ENCODE data around the gene CLGN.
"Not testable (repeated sequence)": the region's sequence is repeated elsewhere in the genome, so short reads cannot be mapped to it uniquely, and the experiment has no call there.

CLGN gene, protein sequence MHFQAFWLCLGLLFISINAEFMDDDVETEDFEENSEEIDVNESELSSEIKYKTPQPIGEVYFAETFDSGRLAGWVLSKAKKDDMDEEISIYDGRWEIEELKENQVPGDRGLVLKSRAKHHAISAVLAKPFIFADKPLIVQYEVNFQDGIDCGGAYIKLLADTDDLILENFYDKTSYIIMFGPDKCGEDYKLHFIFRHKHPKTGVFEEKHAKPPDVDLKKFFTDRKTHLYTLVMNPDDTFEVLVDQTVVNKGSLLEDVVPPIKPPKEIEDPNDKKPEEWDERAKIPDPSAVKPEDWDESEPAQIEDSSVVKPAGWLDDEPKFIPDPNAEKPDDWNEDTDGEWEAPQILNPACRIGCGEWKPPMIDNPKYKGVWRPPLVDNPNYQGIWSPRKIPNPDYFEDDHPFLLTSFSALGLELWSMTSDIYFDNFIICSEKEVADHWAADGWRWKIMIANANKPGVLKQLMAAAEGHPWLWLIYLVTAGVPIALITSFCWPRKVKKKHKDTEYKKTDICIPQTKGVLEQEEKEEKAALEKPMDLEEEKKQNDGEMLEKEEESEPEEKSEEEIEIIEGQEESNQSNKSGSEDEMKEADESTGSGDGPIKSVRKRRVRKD

DNA sequence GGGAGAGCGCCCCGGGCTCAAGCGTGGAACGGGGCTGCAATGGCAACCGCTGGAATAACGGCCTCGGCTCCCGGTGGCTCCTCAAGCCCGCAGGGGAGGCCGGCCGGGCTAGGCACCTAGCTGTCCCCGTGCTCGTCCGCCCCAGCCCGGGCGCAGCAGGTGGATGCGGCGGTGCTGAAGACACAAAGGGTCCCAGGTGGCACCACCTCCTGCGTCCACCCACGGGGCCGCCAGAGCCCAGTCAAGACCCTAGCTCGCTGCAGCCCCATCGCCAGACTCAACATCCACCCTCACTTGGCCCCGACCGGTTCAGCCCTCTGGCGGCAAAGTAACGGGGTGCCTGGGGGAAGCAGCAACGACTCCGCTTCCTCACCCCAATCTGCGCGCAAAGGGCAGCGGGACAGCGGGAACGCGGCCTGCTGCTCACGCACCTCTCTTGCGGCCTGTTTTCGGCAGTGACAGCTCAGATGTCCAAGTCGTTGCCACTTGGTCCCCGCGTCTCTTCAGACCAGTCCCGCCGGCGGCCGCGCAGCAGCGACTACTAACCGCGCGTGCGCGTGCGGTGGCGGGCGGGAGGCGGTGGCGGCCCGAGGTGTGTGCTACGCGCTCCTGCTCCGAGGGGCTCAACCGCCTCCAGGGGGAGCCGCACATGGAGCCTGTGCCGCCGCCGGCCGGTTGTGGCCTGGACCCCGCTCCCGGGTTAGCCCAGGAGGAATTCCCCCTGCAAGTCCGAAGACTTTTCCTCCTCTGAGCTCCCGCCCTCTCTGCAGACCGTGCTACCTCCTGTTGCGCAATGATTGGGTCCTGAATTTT lies at the start of gene CLGN:
Gene CLGN, minus strand, starts transcription at position 543 of the 813 bp plus-strand sequence. CDS start 14,570 bp downstream, outside the sequence.
- peak; percentile 49 for DNase-seq (ENCODE audit: low spot score)

DNA sequence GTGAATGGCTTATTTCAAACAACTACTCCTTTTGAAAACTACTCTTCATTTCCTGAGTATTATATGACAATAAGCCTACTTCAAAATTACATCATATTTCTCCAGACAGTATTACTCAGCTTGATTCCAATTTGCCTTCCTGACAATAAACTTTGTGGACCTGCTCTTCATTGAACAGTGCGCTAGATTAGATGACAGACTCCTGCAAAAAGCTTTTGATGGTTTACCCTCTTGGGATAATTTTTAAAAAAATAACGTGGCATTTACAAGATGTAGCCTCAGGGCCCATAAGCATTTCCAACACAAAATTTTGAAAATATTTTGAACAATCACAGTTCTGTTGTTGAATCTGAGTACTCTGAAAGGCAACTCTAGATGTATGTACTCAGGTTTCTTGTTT lies 44.7 kb upstream of the CLGN start:
- DNase-seq (ENCODE audit: low spot score): no peak

DNA sequence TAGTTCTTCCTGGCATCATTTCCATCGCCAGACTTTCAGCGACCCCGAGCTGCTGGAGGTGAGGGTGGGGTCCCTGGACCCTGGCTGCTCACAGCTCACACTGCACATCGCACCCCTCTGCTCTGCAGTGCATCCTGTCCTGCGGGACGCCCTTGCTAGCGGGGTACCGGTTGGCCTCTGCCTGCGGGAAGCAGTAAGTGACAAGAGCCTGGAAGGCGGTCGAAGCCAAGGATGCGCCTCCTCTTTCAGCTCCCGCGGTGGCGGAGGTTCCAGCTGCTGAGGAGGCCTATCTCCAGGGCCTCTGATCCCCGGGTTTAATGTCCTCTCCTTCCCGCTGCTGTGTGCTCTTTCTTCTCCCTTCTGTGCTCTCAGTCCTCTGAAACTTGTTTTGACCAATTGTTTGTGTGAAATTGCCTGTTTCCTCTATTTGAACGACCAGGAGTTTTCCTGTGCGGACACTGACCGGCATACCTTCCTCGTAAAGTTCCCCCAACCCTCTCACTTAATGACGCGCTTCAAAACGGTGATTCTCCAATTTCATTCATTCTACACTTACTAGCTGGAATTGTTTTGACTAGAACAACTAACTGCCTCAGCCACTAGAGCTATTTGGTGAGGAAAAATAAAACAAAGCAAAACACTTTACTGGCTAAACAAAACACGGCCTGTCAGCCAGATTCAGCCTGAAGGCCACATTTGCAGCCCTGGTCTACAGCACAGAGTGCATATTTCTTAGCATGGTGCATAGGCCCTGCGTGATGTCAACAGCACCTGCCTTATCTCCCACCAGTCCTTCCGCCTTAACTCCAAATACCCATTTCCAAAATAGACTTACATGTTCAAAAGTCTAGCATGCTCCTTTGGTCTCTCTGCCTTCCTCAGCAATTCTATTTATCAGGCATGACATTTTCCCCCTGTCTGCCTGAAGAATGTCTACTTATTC lies 42.6 kb upstream of the CLGN start:
- no peak for DNase-seq (ENCODE audit: low spot score)

DNA sequence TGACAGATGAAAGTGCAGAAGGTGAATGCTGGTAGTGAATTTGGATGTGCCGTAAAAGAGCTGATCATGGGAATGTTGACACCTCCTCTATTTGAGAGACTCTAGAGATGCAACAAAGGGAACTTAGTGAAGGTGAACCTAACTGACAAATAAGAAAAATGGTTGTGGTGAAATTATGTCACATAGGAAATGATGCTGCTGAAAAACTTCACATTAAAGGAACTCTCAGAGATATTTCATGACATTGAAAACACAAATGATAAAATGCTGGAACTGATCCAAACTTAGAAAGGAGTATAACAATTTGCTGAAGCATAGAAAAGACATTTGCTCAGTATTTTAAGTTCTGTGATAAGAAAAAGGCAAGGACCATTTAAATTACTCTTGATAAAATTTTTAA lies 38.7 kb upstream of the CLGN start:
- no peak for DNase-seq (ENCODE audit: low spot score)

DNA sequence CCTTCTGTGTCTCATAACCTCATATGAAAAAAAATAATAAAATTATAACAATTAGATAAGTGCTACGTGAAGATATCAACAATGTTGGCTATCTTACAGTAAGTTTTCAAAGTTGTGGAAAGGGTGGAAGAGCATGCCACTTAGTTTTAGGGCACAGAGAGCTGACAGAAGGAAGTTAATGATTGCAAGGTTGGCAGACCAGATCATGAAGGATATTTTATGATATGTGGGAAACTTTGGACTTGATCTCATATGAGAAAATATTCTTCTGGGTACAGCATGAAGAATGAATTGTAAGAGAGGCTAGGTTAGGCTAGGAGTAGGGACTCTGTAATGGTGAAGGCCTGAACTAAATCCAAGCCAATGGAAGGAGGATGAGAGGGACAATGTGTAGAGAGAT lies 36.2 kb upstream of the CLGN start:
- no peak for DNase-seq (ENCODE audit: low spot score)

DNA sequence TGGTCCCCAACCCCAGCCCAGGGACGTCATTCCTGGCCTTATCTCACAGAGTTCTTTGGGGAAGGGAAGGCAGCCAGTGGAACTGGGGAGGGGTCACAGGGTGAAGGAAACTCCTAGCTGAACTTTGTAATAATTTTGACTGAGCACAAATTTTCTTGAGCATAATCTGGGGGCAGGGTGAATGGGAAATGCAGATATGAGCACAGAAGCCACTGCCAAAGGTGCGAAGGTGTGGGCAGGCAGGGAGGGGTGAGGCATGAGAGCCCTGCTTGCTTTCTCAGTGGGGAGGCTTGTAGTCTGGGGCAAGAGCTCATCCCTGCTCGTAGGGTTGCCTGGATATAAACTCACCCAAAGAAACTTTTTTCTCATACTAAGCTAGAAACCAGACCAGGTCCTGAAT lies 35.7 kb upstream of the CLGN start:
- DNase-seq (ENCODE audit: low spot score): no peak

DNA sequence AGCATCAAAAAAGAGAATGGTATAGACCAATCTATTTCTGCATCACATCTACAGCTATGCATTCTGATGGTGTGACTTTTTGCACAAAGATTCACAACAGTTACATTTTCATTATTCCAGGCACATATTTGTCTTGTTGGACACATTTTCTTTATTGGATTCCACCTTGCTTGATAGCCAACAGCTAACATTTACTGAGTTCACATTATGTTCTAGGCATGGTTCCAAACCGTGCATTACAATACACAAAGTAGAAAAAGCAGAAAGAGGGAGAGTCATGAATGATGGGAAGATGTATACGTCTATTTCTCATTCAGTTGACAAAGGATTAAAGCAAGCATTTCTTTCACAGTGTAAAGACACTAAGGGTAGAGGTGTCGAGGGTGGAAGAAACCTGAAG lies 22.9 kb upstream of the CLGN start:
- DNase-seq (ENCODE audit: low spot score): no peak

DNA sequence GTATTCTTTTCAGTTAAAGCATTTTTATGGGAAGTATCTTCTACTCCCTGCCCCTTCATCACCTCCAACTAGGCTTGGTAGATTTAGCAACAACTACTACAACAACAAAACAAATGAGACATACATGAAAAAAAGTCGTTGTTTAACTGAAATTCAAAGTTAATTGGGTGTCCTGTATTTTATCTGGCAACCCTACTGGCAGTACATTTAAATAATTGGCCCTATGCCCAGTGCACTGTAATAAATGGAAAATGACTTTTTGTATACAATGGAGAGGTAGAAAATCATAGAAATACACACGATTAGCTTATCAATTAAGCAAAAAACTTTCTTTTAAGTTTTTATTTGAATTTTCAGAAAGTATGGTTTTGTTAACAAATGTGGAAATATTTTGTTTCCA lies 21.4 kb upstream of the CLGN start:
- DNase-seq (ENCODE audit: low spot score): no peak

DNA sequence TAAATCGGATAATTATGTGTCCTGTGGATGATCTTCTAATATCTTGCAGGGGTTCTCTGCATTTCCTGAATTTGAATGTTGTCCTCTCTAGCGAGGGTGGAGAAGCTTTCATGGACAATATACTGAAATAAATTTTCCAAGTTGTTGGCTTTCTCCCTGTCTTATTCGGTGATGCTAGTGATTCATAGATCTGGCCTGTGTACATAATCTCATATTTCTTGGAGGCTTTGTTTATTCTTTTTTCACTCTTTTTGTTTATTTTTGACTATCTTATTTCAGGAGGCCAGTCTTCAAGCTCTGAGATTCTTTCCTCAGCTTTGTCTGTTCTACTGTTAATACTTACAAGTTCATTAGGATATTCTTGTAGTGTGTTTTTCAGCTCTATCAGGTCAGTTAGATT lies 20.7 kb upstream of the CLGN start:
- DNase-seq (ENCODE audit: low spot score): no peak

DNA sequence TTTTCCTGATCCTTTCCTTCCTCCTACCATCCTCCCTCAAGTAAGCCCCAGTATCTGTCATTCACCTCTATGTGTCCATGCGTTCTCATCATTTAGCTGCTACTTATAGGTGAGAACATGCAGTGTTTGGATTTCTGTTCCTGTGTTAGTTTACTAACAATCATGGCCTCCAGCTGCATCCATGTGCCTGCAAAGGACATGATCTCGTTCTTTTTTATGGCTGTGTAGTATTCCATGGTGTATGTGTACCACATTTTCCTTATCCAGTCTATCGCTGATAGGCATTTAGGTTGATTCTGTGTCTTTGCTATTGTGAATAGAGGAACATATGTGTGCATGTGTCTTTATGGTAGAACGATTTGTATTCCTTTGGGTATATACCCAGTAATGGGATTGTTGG lies 16.9 kb upstream of the CLGN start:
- DNase-seq (ENCODE audit: low spot score): not testable (repeated sequence)

DNA sequence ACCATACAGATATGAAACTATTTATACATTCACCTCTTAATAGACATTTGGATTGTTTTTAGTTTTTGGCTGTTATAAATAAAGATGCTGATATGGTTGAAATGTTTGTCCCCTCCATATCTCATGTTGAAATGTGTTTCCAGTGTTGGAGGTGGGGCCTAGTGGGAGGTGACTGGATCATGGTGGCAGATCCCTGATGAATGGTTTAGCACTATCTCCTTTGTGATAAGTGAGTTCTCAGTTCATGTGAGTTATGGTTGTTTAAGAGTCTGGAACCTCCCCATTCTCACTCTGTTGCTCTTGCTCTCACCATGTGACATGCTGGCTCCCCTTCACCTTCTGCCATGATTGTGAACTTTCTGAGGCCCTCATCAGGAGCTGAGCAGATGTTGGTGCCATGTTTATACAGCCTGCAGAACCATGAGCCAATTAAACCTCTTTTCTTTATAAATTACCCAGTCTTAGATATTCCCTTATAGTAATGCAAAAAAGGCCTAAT lies 12.2 kb upstream of the CLGN start:
- no peak for DNase-seq (ENCODE audit: low spot score)

DNA sequence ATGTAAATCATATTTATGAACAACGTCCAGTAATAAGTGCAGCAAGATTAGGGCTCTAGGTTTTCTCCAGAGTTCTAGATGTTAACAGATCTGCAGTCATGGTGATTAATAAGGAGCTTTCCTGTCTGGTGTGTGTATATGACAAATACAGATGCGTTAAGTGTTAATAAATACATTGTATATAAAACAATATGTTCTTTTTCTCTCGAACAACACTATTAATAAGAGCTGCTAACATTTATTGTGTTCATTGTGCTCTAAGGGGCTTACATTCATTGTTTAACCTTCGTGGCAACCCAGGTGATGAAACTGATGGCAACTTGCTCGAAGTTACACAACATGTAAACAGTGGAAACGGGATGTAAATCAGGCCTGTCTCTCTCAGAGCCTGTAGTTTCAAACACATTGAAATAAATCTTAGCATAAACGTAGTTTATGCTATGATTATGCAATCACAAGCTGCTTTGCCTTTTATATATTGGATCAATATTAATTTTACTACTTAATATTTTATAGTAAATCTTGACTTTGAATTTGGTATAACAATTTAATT lies 547 bp upstream of the CLGN start:
- no peak for DNase-seq (ENCODE audit: low spot score)

DNA sequence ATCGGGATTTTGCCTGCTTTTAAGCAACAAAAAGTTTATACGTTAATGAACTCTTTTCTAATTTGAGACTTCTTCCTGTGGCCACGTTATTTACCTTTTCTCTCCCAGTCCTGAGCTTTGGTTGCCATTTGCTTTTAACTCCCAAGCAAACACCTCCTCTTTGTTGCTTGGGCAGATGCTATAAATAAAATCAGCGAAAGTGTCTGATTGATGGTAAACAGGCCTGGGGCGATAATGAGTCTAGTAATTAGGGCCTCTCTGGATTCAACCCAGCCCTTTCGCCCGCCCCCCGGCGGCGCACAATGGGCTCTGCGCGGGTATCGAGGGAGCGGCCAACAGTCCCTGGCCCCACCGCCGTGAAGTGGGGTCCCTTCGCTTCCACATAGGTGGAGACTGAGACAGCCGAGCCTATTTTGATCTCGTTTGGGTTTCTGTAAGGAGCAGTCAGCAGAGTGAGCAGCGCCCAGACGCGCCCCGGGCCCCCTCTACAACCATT lies 790 bp downstream of the CLGN start:
- no peak for DNase-seq (ENCODE audit: low spot score)

DNA sequence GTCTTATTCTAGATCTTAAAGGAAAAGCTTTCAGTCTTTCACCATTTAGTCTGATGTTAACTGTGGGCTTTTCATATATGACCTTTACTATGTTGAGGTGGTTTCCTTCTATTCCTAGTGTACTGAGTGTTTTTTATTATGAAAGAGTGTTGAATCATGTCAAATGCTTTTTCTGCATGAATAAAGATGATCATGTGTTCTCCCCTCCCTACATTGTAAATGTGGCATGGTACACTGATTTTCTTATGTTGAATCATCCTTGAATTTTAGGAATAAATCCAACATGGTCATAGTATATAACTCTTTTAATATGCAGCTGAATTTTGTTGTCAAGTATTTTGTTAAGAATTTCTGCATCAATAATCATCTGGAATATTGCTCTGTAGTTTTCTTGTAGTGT lies 4.3 kb downstream of the CLGN start:
- DNase-seq (ENCODE audit: low spot score): no peak

DNA sequence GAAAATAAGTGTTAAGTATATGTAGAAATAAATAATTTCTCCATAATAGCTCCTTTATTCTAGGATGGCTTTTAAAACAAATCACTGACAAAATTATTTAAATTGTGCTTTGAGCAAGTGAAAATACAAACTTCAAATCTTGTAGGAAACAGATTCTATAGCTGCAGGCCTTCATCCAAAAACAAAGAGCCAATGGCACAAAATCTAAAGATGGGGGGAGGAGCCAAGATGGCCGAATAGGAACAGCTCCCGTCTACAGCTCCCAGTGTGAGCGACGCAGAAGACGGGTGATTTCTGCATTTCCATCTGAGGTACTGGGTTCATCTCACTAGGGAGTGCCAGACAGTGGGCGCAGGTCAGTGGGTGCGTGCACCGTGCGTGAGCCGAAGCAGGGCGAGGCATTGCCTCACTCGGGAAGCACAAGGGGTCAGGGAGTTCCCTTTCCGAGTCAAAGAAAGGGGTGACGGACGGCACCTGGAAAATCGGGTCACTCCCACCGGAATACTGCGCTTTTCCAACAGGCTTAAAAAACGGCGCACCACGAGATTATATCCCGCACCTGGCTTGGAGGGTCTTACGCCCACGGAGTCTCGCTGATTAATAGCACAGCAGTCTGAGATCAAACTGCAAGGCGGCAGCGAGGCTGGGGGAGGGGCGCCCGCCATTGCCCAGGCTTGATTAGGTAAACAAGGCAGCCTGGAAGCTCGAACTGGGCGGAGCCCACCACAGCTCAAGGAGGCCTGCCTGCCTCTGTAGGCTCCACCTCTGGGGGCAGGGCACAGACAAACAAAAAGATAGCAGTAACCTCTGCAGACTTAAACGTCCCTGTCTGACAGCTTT lies 14.1 kb downstream of the CLGN start:
- not testable (repeated sequence) for DNase-seq (ENCODE audit: low spot score)

DNA sequence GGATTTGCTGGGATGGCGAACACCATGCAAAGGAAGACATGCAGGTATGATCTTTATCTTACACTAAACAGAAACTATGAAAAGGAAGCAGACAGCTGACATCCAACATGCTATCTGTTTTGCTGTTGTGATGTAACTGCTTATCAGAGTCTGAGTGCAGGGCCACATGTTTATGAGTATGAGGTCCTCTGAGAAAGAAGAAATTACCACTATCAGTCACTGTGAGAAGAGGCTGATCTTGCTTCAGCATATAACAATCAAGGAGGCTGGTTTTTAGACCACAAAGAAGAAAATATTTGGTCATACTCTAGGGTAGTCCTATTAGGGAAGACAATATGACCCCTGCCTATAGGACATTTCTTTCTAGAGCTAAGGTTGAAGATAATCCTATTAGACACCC lies 18.5 kb downstream of the CLGN start:
- no peak for DNase-seq (ENCODE audit: low spot score)

DNA sequence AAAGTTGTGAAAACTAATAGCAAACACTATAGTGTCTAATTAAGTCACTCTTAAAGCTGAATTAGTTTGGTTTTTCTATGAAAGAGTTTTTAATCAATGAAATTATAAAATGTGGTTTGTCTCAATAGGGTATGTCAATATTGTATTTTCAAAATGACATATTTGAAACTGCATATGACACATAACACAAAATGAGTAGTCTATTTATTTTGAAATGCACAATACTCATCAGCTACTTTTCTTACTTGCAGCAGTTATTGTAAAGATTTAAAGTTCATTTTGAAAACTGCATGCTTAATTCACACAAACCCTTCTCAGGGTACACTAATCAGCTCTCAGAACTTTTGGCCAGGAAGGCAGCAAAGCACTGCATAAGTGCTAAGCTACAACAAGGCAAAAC lies 21.2 kb downstream of the CLGN start:
- peak; percentile 15 for DNase-seq (ENCODE audit: low spot score)

DNA sequence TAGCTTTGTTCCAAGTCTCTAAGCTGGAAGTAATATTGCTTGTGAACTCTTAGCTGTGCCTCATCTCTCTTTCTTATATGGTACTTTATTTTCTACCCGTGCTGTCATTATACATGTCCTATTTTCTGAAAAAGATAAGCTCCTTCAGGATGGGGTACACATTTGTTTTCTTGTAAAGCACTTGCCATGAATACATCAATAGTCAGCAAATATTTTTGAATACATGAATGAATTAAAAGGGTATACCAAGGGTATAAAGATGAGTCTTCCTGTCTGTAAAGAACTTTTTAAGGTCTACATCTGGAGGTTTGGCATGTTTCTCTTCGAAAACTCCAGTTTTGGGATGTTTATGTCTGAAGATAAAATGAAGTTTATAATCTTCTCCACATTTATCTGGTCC lies 27.3 kb downstream of the CLGN start:
- DNase-seq (ENCODE audit: low spot score): no peak

DNA sequence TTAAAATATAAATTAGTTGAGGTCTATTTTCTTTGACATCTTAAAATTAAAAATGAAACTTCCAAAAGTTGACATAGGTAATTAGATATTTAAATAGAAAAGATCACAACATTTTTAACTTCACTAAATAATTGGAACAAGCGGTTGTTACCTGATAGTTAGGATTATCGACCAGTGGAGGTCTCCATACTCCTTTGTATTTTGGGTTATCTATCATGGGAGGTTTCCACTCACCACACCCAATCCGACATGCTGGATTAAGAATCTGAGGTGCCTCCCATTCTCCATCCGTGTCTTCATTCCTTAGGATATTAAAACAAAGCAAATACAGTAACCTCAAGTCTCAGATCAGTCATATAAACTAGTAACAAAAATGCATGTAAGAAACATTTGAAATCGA lies 31.8 kb downstream of the CLGN start:
- DNase-seq (ENCODE audit: low spot score): no peak

DNA sequence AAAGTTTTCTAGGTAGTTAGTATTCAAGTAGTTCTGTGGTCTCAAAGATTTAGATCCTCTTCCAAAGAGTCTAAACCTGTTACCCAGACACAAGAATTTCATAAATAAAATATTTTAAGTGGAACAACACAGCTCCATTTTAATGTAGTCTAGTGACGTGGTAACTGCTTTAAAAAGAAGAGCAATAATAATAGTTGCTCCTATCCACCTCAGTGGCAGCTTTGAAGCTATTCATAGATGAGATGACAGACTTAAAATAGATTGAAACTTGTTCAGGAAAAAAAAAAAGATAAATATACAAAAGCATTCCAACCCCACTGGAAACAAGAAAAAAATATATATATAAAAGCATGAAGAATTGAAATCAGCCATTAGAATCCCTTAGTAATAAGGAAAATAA lies 39.4 kb downstream of the CLGN start:
- no peak for DNase-seq (ENCODE audit: low spot score)
